GM18498 (cell line): ENCODE data around the gene HMG20B.
A peak's percentile ranks its signal among the peaks of the same experiment; 100 is the strongest.

Experiments used
- ATAC-seq: cut with Tn5 transposase; IDR thresholded peaks from one replicate; pipeline ENCODE4 v1.9.1; 2021; ENCODE audit warnings: mild to moderate bottlenecking, moderate library complexity; ENCODE audit not compliant: unreplicated experiment

Gene HMG20B

GRCh38 chr19:3618144-3618810 lies 45.5 kb downstream of the HMG20B start:
- ATAC-seq = no peak

GRCh38 chr19:3618811-3619630 lies 46.3 kb downstream of the HMG20B start:
- ATAC-seq = no peak

GRCh38 chr19:3619631-3620012 lies 46.9 kb downstream of the HMG20B start:
- no peak for ATAC-seq

- ATAC-seq = no peak
Observed at GRCh38 chr19:3620145-3620816, 47.5 kb downstream of the HMG20B start.

GRCh38 chr19:3620817-3621547 lies 48.2 kb downstream of the HMG20B start:
- ATAC-seq = no peak

- no peak for ATAC-seq
Observed at GRCh38 chr19:3621689-3622088, 48.9 kb downstream of the HMG20B start.

GRCh38 chr19:3622224-3622623 lies 49.5 kb downstream of the HMG20B start:
- ATAC-seq = no peak

- ATAC-seq = no peak
Observed at GRCh38 chr19:3623716-3624115, 51.0 kb downstream of the HMG20B start.

GRCh38 chr19:3625996-3626472 lies 53.3 kb downstream of the HMG20B start:
- peak; percentile 3 for ATAC-seq

- ATAC-seq = peak; percentile 88
Observed at GRCh38 chr19:3626473-3627350, 54.0 kb downstream of the HMG20B start, which contains the start of gene CACTIN. CACTIN (minus strand) TSS chr19:3626790; CDS start chr19:3626762, 28 bp downstream.

- ATAC-seq = no peak
Observed at GRCh38 chr19:3627351-3627723, 54.6 kb downstream of the HMG20B start.
